ENCODE data around the gene ARHGDIB.

ARHGDIB gene

GRCh38 chr12:14893506-14894250 is 67.7 kb downstream of the ARHGDIB start:
- DNase-seq (ENCODE audit: low read depth), result peak; percentile 24

- peak; percentile 72 for DNase-seq (ENCODE audit: low read depth)
Measured at GRCh38 chr12:14892726-14893505, 68.5 kb downstream of the ARHGDIB start.
